PC-9 (cell line): Measurements from ENCODE around the gene KRTAP10-5.

ENCODE experiments used
- EZH2 ChIP-seq: fragments of 200-600 bp; sonication (generic); IDR thresholded peaks from 2 replicates; pipeline ENCODE4 v1.8.0; 2017; ENCODE audit warnings: antibody characterized with exemption, low read depth
- TF ChIP-seq, protein P1 (sequence below): fragments of 200-600 bp; sonication (generic); conservative IDR thresholded peaks from 2 replicates; pipeline ENCODE4 v1.6.1; 2017; ENCODE audit warnings: mixed run types, antibody characterized with exemption, mild to moderate bottlenecking, moderate library complexity

- no peak for TF ChIP-seq EZH2
- TF ChIP-seq, protein P1, sequence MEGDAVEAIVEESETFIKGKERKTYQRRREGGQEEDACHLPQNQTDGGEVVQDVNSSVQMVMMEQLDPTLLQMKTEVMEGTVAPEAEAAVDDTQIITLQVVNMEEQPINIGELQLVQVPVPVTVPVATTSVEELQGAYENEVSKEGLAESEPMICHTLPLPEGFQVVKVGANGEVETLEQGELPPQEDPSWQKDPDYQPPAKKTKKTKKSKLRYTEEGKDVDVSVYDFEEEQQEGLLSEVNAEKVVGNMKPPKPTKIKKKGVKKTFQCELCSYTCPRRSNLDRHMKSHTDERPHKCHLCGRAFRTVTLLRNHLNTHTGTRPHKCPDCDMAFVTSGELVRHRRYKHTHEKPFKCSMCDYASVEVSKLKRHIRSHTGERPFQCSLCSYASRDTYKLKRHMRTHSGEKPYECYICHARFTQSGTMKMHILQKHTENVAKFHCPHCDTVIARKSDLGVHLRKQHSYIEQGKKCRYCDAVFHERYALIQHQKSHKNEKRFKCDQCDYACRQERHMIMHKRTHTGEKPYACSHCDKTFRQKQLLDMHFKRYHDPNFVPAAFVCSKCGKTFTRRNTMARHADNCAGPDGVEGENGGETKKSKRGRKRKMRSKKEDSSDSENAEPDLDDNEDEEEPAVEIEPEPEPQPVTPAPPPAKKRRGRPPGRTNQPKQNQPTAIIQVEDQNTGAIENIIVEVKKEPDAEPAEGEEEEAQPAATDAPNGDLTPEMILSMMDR: no peak
Observed at GRCh38 chr21:44618909-44619308, 38.5 kb upstream of the KRTAP10-5 start.
